Measurements from ENCODE around the gene JSRP1.
"Not testable (repeated sequence)": the region's sequence is repeated elsewhere in the genome, so short reads cannot be mapped to it uniquely, and the experiment has no call there.

The JSRP1 gene

DNA sequence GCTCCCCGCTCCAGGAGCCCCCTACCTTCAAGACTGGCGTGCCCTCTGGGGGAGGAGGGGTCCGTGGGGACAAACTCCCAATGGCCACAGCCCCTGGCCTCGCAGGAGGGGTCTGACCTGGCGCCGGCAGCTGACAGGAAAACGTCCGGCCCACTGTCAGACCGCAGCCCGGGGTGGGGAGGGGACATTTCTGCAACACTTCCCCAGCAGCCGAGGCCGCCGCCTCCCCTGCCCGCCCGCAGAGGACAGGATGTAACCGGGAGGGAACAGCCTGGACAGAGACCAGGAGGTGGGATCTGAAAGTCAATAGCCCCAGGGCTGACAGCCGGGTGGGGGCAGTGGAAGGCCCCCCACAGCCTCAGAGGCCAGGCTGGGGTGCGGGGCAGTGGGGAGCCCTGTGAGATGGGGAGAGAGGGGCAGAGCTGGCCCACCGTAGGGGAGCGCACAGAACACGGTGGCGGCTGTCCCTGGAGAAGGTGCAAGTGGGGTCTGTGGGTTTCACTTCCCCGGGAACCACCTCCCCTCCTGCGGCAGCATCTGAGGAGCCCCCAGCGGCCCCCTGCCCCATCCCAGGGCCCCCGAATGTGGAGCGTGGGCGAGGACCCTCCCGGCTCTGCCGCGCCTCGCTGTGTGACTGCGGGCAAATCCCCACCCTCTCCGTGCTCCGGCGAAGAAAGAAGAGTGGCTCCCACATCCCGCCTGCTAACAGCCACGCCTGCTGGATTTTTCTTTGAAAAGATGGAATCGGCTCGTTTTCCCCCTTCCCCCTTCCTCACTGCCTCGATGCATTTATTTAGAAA is 26.0 kb upstream of the JSRP1 start, which contains the start of gene PEAK3:
Gene PEAK3, minus strand, starts transcription at position 114 of the 800 bp plus-strand sequence. CDS start 1,244 bp downstream, outside the sequence.
- DNase-seq (ENCODE audit: low spot score) = no peak

DNA sequence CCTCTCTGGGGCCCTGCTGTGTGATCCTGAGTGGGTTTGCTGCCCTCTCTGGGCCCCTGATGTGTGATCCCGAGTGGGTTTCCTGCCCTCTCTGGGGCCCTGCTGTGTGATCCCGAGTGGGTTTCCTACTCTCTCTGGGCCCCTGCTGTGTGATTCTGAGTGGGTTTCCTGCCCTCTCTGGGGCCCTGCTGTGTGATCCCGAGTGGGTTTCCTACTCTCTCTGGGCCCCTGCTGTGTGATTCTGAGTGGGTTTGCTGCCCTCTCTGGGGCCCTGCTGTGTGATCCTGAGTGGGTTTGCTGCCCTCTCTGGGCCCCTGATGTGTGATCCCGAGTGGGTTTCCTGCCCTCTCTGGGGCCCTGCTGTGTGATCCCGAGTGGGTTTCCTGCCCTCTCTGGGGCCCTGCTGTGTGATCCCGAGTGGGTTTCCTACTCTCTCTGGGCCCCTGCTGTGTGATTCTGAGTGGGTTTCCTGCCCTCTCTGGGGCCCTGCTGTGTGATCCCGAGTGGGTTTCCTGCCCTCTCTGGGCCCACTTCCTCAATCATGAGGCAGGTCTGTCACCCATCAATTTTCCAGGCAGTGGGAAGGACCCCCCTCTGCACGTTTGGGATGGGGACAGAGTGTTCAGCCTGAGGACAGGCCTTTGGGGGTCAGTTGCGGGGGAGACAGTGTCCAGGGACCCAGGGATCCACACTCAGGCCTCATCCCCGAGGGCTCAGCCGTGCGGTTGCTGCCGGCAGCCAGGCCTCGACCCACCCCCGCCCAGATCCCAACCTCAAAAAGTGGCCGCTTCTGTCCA is 25.2 kb upstream of the JSRP1 start:
- DNase-seq (ENCODE audit: low spot score) = not testable (repeated sequence)

DNA sequence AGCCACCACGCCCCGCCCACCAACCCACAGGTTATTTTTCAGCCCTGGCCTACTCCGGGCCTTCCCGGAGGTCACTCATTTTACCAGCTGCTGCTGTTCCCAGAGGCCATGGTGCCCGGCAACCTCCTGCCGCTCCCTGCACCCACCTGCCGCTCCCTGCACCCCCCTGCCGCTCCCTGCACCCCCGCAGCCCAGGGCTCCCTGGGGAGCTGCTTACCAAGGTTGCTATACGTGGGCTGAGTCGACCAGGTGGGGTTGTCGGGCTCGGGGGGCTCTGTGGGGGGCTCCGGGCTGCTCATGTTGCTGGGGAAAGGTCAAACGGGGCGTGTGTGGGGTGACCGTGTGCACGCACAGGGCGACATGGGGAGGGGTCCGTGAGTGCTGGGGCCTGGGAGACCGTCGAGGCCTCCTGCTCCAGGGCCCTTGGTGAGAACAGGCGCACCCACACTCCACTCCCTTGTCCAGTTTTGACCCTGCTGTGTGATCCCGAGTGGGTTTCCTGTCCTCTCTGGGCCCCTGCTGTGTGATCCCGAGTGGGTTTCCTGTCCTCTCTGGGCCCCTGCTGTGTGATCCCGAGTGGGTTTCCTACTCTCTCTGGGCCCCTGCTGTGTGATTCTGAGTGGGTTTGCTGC is 24.5 kb upstream of the JSRP1 start:
- no peak for DNase-seq (ENCODE audit: low spot score)

DNA sequence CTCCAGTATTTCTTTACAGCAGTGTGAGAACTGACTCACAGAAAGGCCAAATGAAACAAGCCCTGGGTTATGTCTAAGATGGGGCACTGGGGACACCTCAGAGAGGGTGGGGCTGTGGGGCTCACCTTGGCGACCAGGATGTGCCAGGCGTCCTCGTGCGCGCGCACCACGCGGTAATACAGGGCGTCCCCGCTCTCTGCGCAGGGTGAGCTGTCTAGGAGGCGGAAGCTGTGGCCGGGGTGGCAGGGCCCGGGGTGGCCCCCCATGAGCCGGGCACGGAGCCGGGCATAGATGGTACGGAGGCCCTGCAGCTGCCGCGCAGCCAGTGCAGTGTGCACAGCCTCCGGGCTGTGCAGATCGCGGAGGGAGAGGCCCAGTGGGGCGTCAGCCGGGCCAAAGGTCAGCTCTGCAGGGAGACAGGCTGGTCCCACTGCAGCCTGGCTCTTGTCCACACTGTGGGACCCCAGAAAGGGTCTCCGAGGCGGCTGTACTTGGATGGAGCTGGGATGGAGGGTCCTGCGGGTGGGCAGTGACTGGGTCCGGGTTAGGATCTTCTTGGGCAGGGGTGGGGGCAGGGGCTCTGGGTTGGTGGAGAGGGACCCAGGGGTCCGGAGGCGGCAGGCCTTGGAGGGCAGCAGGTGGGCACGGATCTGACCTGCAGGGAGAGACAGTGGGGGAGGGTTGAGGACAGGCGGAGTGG is 22.4 kb upstream of the JSRP1 start:
- no peak for DNase-seq (ENCODE audit: low spot score)

DNA sequence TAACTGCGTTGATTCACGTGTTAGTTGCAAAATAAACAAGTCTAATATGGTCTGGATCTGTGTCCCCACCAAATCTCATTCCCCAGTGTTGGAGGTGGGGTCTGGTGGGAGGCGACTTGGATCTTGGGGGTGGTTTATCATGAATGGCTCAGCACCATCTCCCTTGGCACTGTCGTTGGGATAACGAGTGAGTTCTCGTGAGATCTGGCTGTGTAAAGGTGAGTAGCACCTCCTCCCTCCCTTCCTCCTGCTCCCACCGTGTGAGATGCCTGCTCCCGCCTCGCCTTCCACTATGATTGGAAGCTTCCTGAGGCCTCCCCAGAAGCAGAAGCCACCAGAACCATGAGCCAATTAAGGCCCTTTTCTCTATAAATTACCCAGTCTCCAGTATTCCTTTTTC is 20.9 kb upstream of the JSRP1 start:
- no peak for DNase-seq (ENCODE audit: low spot score)

DNA sequence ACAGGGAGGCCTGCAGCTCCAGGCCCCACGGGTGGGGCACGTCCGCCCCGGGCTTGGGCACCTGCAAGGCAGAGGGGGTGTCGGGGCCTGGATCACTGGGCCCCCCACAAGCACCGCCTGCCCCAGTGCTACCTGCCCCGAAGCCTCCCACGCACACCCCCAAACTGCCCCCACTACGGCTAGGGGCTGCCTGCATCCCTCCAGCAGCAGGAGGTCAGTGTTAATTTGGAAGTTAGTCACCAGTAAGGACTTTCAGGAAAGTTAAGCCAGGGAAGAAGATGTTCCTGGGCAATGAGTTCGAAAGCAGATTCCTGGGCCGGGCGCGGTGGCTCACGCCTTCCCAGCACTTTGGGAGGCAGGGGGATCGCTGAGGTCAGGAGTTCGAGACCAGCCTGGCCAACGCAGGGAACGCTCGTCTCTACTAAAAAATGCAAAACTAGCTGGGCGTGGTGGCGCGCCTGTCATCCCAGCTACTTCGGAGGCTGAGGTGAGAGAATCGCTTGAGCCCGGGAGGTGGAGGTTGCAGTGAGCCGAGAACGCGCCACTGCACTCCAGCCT is 20.3 kb upstream of the JSRP1 start:
- no peak for DNase-seq (ENCODE audit: low spot score)

DNA sequence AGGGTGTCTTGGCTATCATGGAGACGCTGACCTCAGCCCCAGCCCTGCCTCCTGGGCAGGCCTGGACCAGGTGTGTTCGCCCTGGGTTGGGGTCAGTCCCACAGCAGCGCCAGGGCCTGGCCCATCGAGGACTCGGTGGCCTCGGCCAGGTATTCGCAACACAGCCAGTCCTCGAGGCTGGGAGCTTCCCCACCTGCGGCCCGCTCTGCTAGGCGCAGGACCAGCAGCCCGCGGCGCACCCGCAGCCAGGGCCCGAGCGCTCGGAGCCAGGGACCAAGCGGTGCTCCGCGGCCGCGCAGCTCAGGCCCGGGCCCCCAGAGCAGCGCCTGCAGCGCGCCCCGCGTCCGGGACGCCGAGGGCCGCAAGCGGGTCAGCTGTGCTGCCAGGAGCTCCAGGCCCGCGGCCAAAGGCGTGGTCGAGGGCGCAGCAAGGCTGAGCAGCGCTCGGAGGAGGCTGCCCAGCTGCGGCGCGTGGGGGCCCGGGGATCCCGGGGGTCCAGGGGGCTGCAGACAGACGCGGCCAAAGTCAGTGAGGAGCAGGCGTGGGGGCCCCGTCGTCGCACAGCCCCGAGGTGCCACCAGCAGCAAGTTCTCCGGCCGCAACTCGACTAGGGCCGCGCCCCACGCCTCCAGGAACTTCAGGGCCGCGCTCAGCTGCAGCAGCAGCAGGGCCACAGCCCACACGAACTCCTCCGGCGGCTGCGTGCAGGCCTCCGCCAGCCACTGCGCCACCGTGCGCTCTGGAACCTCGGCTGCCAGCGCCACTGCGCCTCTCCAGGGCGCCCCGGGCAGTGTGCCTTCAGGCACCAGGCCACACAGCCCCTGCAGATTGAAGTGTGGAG is 19.6 kb upstream of the JSRP1 start:
- no peak for DNase-seq (ENCODE audit: low spot score)

DNA sequence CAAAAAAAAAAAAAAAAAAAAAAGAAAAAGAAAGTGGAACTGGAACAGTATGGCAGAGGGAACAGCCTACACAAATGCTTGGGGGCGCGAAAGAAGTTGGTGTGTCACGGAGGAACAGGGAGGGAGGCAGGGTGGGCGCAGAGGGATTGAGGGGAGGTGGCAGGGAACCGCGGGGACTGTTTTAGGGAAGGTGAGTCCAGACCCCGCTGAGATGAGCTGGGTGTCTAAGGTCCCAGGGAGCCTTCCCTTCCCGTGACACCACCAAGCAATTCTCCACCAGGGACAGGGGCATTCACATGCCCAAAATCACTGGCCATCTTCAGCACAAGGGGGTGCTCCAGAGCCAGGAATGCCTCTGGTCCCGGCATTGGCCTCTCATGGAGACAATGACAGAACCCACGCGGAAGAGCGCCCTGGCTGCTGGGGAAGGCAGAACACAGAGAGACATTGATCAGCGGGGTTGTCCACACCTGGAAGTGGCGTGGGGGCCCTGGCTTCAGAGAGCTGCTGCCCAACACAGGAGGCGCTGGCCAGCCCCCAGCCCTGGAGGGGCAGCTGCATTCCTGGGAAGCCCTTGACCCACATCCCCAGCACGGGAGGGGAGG is 18.8 kb upstream of the JSRP1 start:
- peak; percentile 75 for DNase-seq (ENCODE audit: low spot score)

DNA sequence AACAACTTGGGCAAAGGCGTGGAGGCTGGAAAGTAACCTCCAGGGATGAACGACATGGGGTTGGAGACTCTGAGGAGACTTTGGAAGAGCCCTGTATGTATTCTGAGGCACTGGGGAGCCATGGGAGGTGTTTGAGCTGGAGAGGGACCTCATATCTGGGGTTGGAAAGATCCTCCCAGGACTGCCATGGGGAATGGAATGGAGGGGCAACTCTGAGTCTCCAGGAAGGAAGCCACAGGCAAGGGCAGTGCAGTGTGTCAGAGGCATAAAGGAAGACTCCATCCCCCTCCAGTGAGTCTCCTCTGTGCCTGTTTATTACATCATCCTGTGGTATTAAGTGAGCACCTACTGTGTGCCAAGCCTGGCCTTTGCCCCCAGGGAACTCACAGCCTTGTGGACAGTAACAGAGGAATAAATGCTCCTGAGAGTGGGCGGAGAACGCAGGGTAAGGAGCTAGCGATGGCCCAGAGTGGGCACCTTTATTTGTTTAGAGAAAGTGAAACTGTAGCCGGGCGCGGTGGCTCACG is 18.0 kb upstream of the JSRP1 start:
- DNase-seq (ENCODE audit: low spot score) = no peak

DNA sequence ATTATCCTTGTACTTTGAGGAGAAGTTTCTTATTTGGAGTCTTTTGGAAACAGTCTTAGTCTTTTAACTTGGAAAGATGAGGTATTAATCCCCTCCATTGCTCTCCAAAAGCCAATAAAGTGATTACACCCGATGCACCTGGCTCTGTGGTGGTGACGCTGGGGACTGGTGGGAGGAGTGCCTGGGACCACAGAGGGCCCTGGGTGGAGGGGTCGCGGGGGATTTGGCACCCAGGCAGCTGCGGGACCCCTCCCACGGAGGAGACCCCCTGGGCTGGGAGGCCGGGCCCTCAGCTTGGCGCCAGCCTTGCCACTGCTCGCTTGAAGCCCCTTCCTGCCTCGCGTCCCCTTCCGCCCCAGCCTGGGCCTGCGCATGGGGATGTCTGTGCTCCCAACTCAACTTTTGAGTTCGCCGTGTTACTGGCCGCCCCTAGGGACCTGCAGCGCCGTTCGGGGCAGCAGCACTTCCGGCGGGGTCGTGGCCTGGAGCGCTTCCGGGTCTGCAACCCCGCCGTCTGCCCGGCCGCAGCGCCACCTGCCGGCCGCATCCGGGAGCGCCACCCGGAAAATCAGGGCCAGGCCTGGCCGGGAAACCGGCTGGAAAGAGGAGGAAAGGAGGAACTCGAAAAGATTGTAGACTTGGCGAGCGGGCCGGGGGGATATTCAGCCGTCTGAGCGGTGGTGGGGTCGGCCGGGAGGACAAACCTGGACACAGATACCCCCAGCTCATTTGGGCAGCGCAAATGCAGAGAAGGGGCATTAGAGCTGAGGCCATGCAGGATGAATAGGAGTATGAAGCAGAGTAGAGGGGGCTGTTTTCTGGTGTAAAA is 17.4 kb upstream of the JSRP1 start:
- DNase-seq (ENCODE audit: low spot score) = peak; percentile 88

DNA sequence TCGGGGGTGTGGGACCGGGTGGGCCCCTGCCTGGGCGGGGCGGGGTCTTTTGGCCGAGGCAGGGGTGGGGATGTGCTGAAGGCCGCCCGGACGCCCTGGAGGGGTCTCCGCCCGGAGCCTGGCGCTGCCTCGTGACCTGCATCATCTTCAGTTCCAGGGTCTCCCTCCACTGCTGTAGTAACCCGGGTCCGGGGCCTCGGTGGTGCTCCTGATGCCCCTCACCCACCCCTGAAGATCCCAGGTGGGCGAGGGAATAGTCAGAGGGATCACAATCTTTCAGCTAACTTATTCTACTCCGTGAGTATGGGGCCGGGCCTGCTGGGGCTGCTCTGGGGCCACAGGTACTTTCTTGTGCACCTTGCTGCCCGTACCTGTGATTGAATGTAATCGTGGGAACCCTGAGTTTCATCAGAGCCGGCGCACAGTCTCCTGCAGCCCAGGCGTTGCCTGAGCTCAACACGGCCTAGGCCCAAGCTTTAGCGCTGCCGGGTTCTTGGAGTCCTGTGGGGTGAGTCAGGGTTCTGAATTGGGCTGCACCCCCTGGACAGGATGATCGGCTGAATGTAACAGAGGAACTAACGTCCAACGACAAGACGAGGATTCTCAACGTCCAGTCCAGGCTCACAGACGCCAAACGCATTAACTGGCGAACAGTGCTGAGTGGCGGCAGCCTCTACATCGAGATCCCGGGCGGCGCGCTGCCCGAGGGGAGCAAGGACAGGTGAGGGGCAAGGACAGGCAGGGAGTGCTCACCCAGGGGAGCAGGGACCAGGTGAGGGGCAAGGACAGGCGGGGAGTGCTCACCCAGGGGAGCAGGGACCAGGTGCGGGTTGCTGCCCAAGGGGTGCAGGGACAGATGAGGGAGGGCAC is 15.3 kb upstream of the JSRP1 start:
- peak; percentile 76 for DNase-seq (ENCODE audit: low spot score)

DNA sequence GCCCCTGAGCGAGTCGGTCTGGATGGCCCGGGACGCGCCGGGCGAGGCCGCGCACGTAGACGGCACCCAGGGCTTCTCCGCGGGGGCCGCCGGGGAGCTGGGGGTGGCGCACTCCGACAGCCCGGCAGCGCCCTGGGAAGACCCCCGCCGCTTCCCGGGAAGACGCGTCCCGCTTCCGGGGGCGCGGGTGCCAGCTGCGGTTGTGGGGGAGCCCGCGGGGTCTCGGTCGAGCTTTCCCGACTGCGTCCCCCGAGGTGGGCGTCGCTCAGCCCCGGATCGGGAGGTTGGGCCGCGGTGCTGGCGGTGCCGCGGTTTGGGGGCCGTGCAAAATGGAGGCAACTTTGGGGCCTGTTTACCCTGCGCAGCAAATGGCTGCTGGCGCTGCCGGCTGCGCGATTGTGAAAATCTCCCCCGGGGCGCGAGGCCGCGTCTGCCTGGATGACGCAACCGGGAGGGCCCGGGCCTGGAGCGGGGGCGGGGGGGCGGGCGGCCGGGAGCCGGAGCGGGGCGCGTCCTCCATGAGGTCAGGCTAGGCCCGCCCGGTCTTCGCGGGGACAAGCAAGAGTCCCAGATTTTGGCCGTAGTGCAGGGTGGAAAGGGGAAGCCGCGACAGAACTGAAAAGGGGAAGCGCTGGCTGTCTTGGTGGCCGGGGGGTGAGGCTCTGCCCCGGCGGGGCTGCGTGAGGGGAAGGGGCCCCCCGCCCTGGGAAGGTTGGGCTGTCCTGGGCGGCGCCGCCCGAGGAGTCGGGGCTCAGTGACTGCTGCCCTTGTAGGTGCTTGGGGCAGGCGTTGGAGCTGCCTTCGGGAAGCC is 14.4 kb upstream of the JSRP1 start:
- peak; percentile 95 for DNase-seq (ENCODE audit: low spot score)

DNA sequence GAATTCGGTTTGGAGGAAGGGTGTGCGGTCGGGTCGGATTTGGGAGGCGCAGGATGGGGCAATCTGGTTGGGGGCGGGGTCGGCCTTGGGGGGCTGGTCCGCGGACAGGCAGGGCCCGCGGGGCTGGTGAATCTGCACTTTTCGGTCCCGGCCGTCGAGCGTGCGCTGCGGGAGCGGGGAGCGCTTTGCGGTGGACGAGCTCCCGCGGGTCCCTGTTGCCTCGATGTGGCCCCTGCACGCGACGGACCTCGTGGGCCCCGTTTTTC is 13.9 kb upstream of the JSRP1 start:
- no peak for DNase-seq (ENCODE audit: low spot score)

DNA sequence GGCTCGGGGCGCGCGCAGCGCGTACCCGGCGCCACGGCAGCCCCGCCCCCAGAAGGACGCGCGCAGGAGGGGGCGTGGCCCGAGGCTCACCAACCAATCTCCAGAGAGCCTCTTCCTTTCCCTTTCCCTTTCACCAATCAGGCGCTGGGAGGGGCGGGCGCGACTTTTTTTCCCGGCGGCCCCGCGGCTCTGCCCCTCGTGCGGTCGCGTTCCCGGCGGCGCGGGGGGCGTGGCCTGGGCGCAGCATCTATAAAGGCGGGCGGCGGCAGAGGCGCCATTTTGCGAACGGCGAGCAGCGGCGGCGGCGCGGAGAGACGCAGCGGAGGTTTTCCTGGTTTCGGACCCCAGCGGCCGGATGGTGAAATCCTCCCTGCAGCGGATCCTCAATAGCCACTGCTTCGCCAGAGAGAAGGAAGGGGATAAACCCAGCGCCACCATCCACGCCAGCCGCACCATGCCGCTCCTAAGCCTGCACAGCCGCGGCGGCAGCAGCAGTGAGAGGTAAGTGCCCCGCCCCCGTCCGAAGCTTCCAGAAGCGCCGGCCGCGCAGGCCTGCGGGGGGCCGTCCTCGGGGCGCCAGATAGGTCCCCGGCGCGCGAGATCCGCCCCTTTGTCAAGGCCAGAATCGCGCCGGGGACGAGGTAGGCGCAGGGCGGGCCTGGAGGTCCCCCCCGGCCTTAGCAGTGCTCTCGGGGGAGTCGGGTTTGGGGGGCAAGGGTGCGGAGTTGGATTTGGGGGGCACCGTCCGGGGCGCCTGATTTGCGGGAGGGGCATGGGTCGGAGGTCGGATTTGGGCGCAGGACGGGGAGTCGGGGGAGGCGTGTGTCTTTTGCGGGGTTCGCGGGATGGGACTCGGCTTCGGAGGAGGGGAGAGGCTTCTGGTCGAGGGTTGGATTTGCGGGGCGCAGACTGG is 13.3 kb upstream of the JSRP1 start:
- DNase-seq (ENCODE audit: low spot score) = peak; percentile 100

DNA sequence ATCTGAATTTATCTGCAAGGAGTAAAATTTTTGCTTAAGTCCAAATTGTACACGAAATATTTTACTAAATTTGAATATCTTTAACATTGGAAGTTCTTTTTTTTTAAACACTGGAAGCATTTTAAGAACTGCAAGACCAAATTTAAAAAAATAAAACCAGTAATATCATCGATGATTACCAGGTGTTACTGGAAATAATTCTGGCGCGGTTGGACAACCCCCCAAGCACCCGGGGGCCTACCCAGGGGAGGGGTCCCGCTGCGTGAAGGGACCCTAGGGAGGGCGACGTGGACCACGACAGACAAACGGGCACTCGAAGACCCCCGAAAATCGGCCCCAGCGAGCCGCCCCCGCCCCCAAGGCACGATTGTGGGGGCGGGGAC is 12.6 kb upstream of the JSRP1 start:
- DNase-seq (ENCODE audit: low spot score) = no peak

DNA sequence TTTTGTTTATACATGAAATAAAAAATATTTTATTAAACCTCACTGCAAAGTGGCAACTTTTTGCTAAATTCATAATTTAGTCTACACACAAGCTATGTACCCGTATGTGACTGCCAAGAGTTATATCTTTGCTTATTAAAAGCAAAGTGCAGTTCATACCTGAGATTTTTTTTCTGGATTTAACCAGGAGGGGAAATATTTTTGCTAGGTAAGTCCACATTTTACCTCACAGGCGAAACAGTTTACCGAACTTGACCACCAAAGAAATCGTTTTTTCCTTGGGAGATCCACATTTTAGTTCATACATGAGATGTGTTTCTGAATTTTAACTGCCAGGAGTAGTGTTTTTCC is 12.2 kb upstream of the JSRP1 start:
- DNase-seq (ENCODE audit: low spot score) = no peak
